ENCODE results near the gene SLC7A6OS. TPM values are rescaled to one million over a fixed set of nuclear protein-coding genes. Genes with fewer than 3 reads are reported as not detected.

The SLC7A6OS gene
- polyA plus RNA-seq, 1 donor (not counting 4 experiments of a cell fraction or from before 2014, with no cell fraction given) = 12.6 TPM

GRCh38 chr16:68347605-68348004 lies 36.9 kb upstream of the SLC7A6OS start:
- no peak for TF ChIP-seq EZH2 (IDR thresholded peaks at IDR 0.05; ENCODE audit: low read length)
- TF ChIP-seq CTCF (optimal IDR thresholded peaks at IDR 0.05 in 1 of 3, IDR thresholded peaks at IDR 0.05 in 1 of 3, conservative IDR thresholded peaks at IDR 0.05 in 1 of 3; ENCODE audit: extremely low read depth in 1 of 3, insufficient read depth in 2 of 3, low read length in 3 of 3) = no peak
- Histone ChIP-seq H2AFZ (ENCODE audit: control insufficient read depth, low read length) (no peak overlapping the region), H3K9me3 (ENCODE audit: control insufficient read depth, low read depth, low read length) (no peaks in the 10 kb centered on the region), H3K9ac (ENCODE audit: control insufficient read depth, extremely low read depth, insufficient read depth, low read length) (no peak overlapping the region), H3K36me3 (ENCODE audit: control insufficient read depth in 2 of 2, extremely low read depth in 1 of 2, insufficient read depth in 2 of 2, low read length in 2 of 2) (peaks cover 19 to 30% of the 10 kb centered on the region in 2 experiments), H3K4me1 (ENCODE audit: control insufficient read depth, extremely low read depth, insufficient read depth, low read length) (peaks cover 7% of the 10 kb centered on the region), H3K9me1 (ENCODE audit: control insufficient read depth, extremely low read depth, insufficient read depth, low read length) (no peaks in the 10 kb centered on the region), H4K20me1 (ENCODE audit: control insufficient read depth, extremely low read depth, insufficient read depth, low read length) (peaks cover 4% of the 10 kb centered on the region), H3K27ac (ENCODE audit: control insufficient read depth, insufficient read depth, low read length) (no peak overlapping the region), H3K4me2 (ENCODE audit: control insufficient read depth, extremely low read depth, insufficient read depth, low read depth, low read length) (no peak overlapping the region), H3K4me3 (ENCODE audit: control insufficient read depth in 2 of 3, extremely low read depth in 1 of 3, insufficient read depth in 2 of 3, low read depth in 1 of 3, low read length in 3 of 3) (no peak overlapping the region), H3K79me2 (ENCODE audit: control insufficient read depth, insufficient read depth, low read length) (no peaks in the 10 kb centered on the region), H3K27me3 (ENCODE audit: control insufficient read depth, extremely low read depth, insufficient read depth, low read length) (no peaks in the 10 kb centered on the region)
- dilution Hi-C loops (cut with MboI; ENCODE audit: extremely low pct_ligation_motif_present, low sequenced_read_pairs) = no loop called here
- DNase-seq (ENCODE audit: low read depth, low spot score) = no peak
- FAIRE-seq = no peak

GRCh38 chr16:68346892-68347480 lies 36.2 kb upstream of the SLC7A6OS start:
- FAIRE-seq (no peak), DNase-seq (ENCODE audit: low read depth, low spot score) (no peak)
- TF ChIP-seq EZH2 (IDR thresholded peaks at IDR 0.05; ENCODE audit: low read length) (no peak), CTCF (optimal IDR thresholded peaks at IDR 0.05 in 1 of 3, IDR thresholded peaks at IDR 0.05 in 1 of 3, conservative IDR thresholded peaks at IDR 0.05 in 1 of 3; ENCODE audit: extremely low read depth in 1 of 3, insufficient read depth in 2 of 3, low read length in 3 of 3) (no peak)
- Histone ChIP-seq H3K4me1 (ENCODE audit: control insufficient read depth, extremely low read depth, insufficient read depth, low read length) (peaks cover 7% of the 10 kb centered on the region), H2AFZ (ENCODE audit: control insufficient read depth, low read length) (no peak overlapping the region), H3K9ac (ENCODE audit: control insufficient read depth, extremely low read depth, insufficient read depth, low read length) (no peak overlapping the region), H3K4me2 (ENCODE audit: control insufficient read depth, extremely low read depth, insufficient read depth, low read depth, low read length) (no peak overlapping the region), H3K9me1 (ENCODE audit: control insufficient read depth, extremely low read depth, insufficient read depth, low read length) (no peaks in the 10 kb centered on the region), H3K27ac (ENCODE audit: control insufficient read depth, insufficient read depth, low read length) (no peak overlapping the region), H3K9me3 (ENCODE audit: control insufficient read depth, low read depth, low read length) (no peaks in the 10 kb centered on the region), H4K20me1 (ENCODE audit: control insufficient read depth, extremely low read depth, insufficient read depth, low read length) (peaks cover 4% of the 10 kb centered on the region), H3K79me2 (ENCODE audit: control insufficient read depth, insufficient read depth, low read length) (no peaks in the 10 kb centered on the region), H3K27me3 (ENCODE audit: control insufficient read depth, extremely low read depth, insufficient read depth, low read length) (no peaks in the 10 kb centered on the region), H3K4me3 (ENCODE audit: control insufficient read depth in 2 of 3, extremely low read depth in 1 of 3, insufficient read depth in 2 of 3, low read depth in 1 of 3, low read length in 3 of 3) (no peak overlapping the region), H3K36me3 (ENCODE audit: control insufficient read depth in 2 of 2, extremely low read depth in 1 of 2, insufficient read depth in 2 of 2, low read length in 2 of 2) (peaks cover 18 to 34% of the 10 kb centered on the region in 2 experiments)
- dilution Hi-C loops (cut with MboI; ENCODE audit: extremely low pct_ligation_motif_present, low sequenced_read_pairs) = no loop called here
